ENCODE measurements around the gene ZNF296. TPM values are rescaled to one million over a fixed set of nuclear protein-coding genes. Genes with fewer than 3 reads are reported as not detected.

Gene ZNF296
- total RNA-seq, 1 donor from 2014 or later = not detected

GRCh38 chr19:45103156-45103507 is 26.9 kb upstream of the ZNF296 start:
- DNase-seq = peak; percentile 37

GRCh38 chr19:45102481-45102880 is 26.2 kb upstream of the ZNF296 start:
- DNase-seq = no peak

- DNase-seq = no peak
Observed at GRCh38 chr19:45101806-45102205, 25.5 kb upstream of the ZNF296 start.

GRCh38 chr19:45100846-45101252 is 24.6 kb upstream of the ZNF296 start:
- no peak for DNase-seq

- DNase-seq = no peak
Observed at GRCh38 chr19:45100201-45100600, 23.9 kb upstream of the ZNF296 start.

- DNase-seq = no peak
Observed at GRCh38 chr19:45099467-45100191, 23.4 kb upstream of the ZNF296 start.

GRCh38 chr19:45098521-45099466 is 22.5 kb upstream of the ZNF296 start:
- DNase-seq = peak; percentile 67

GRCh38 chr19:45097776-45098520 is 21.7 kb upstream of the ZNF296 start:
- DNase-seq = peak; percentile 74

- no peak for DNase-seq
Observed at GRCh38 chr19:45097450-45097775, 21.1 kb upstream of the ZNF296 start.

GRCh38 chr19:45096700-45097099 is 20.4 kb upstream of the ZNF296 start:
- DNase-seq = no peak

- DNase-seq = no peak
Observed at GRCh38 chr19:45095496-45096413, 19.5 kb upstream of the ZNF296 start.

- DNase-seq = no peak
Observed at GRCh38 chr19:45094707-45095106, 18.4 kb upstream of the ZNF296 start.

GRCh38 chr19:45094137-45094536 is 17.9 kb upstream of the ZNF296 start:
- no peak for DNase-seq

GRCh38 chr19:45092747-45093678 is 16.7 kb upstream of the ZNF296 start, which contains the start of gene PPP1R37:
TSS of gene PPP1R37 (plus strand) at chr19:45093179. CDS start at chr19:45093326, 147 bp downstream.
- peak; percentile 88 for DNase-seq

- peak; percentile 98 for DNase-seq
Observed at GRCh38 chr19:45091031-45091923, 15.0 kb upstream of the ZNF296 start.

- DNase-seq = no peak
Observed at GRCh38 chr19:45090606-45091005, 14.3 kb upstream of the ZNF296 start.

GRCh38 chr19:45090034-45090433 is 13.8 kb upstream of the ZNF296 start:
- no peak for DNase-seq

GRCh38 chr19:45087531-45087930 is 11.3 kb upstream of the ZNF296 start:
- no peak for DNase-seq

GRCh38 chr19:45086480-45086879 is 10.2 kb upstream of the ZNF296 start:
- DNase-seq = no peak

Data from occipital lobe (tissue), 2 donors.